ENCODE measurements around the gene DHX57. TPM values are rescaled to one million over a fixed set of nuclear protein-coding genes. Genes with fewer than 3 reads are reported as not detected.
"Not testable (repeated sequence)": the region's sequence is repeated elsewhere in the genome, so short reads cannot be mapped to it uniquely, and the experiment has no call there.

Gene DHX57
- total RNA-seq, 1 donor: 19.5 TPM

GRCh38 chr2:38828460-38828859 is 47.3 kb downstream of the DHX57 start:
- Histone ChIP-seq H3K36me3 (ENCODE audit: insufficient read depth, low read length) (peaks cover 24% of the 10 kb centered on the region), H4K20me1 (ENCODE audit: insufficient read depth, low read length) (no peaks in the 10 kb centered on the region), H3K9me3 (ENCODE audit: low read depth, low read length) (no peaks in the 10 kb centered on the region), H3K4me3 (ENCODE audit: insufficient read depth, low read length) (no peak overlapping the region), H2AFZ (ENCODE audit: low read length) (no peak overlapping the region), H3K4me2 (ENCODE audit: insufficient read depth, low read length) (no peak overlapping the region), H3K27me3 (ENCODE audit: insufficient read depth, low read length) (no peaks in the 10 kb centered on the region), H3K27ac (ENCODE audit: low read depth, low read length) (no peak overlapping the region), H3K79me2 (ENCODE audit: insufficient read depth, low read length) (no peaks in the 10 kb centered on the region), H3K4me1 (ENCODE audit: insufficient read depth, low read length) (peaks cover 3% of the 10 kb centered on the region)
- DNase-seq (ENCODE audit: insufficient read length, low spot score, missing footprints): no peak
- no peak for TF ChIP-seq CTCF (IDR thresholded peaks at IDR 0.05; ENCODE audit: extremely low read depth, low read depth, low read length)

GRCh38 chr2:38827539-38828145 is 48.1 kb downstream of the DHX57 start:
- H3K79me2 ChIP-seq (ENCODE audit: insufficient read depth, low read length); H3K4me3 ChIP-seq (ENCODE audit: insufficient read depth, low read length); H3K4me1 ChIP-seq (ENCODE audit: insufficient read depth, low read length); H2AFZ ChIP-seq (ENCODE audit: low read length); H3K9me3 ChIP-seq (ENCODE audit: low read depth, low read length); H4K20me1 ChIP-seq (ENCODE audit: insufficient read depth, low read length); H3K27me3 ChIP-seq (ENCODE audit: insufficient read depth, low read length): not testable (repeated sequence)
- H3K27ac ChIP-seq (ENCODE audit: low read depth, low read length): peak overlapping the region; percentile 59
- H3K36me3 ChIP-seq (ENCODE audit: insufficient read depth, low read length): peaks cover 29% of the 10 kb centered on the region
- peak overlapping the region; percentile 39 for H3K4me2 ChIP-seq (ENCODE audit: insufficient read depth, low read length)
- peak; percentile 76 for DNase-seq (ENCODE audit: insufficient read length, low spot score, missing footprints)

- Histone ChIP-seq H3K9me3 (ENCODE audit: low read depth, low read length) (no peaks in the 10 kb centered on the region), H3K4me3 (ENCODE audit: insufficient read depth, low read length) (no peak overlapping the region), H2AFZ (ENCODE audit: low read length) (no peak overlapping the region), H3K79me2 (ENCODE audit: insufficient read depth, low read length) (no peaks in the 10 kb centered on the region), H4K20me1 (ENCODE audit: insufficient read depth, low read length) (no peaks in the 10 kb centered on the region), H3K27me3 (ENCODE audit: insufficient read depth, low read length) (no peaks in the 10 kb centered on the region), H3K27ac (ENCODE audit: low read depth, low read length) (no peak overlapping the region), H3K36me3 (ENCODE audit: insufficient read depth, low read length) (peaks cover 29% of the 10 kb centered on the region), H3K4me1 (ENCODE audit: insufficient read depth, low read length) (peaks cover 3% of the 10 kb centered on the region), H3K4me2 (ENCODE audit: insufficient read depth, low read length) (no peak overlapping the region)
- TF ChIP-seq CTCF (IDR thresholded peaks at IDR 0.05; ENCODE audit: extremely low read depth, low read depth, low read length): no peak
- no peak for DNase-seq (ENCODE audit: insufficient read length, low spot score, missing footprints)
Measured at GRCh38 chr2:38825956-38826355, 49.8 kb downstream of the DHX57 start.

- Histone ChIP-seq H3K4me3 (ENCODE audit: insufficient read depth, low read length) (no peak overlapping the region), H3K4me2 (ENCODE audit: insufficient read depth, low read length) (no peak overlapping the region), H3K79me2 (ENCODE audit: insufficient read depth, low read length) (no peaks in the 10 kb centered on the region), H2AFZ (ENCODE audit: low read length) (no peak overlapping the region), H4K20me1 (ENCODE audit: insufficient read depth, low read length) (no peaks in the 10 kb centered on the region), H3K27me3 (ENCODE audit: insufficient read depth, low read length) (no peaks in the 10 kb centered on the region), H3K9me3 (ENCODE audit: low read depth, low read length) (no peaks in the 10 kb centered on the region), H3K27ac (ENCODE audit: low read depth, low read length) (no peak overlapping the region), H3K4me1 (ENCODE audit: insufficient read depth, low read length) (peaks cover 3% of the 10 kb centered on the region), H3K36me3 (ENCODE audit: insufficient read depth, low read length) (peaks cover 29% of the 10 kb centered on the region)
- no peak for TF ChIP-seq CTCF (IDR thresholded peaks at IDR 0.05; ENCODE audit: extremely low read depth, low read depth, low read length)
- no peak for DNase-seq (ENCODE audit: insufficient read length, low spot score, missing footprints)
Measured at GRCh38 chr2:38824906-38825305, 50.8 kb downstream of the DHX57 start.

All from osteoblast (primary cell).